ENCODE data around the gene RAPGEF5.

- TF ChIP-seq CTCF (IDR thresholded peaks at IDR 0.05) (no peak), SIN3A (IDR thresholded peaks at IDR 0.05; ENCODE audit: borderline replicate concordance, low read depth, low read length) (no peak), POLR2AphosphoS5 (IDR thresholded peaks at IDR 0.05; ENCODE audit: low read depth, low read length) (no peak), JUND (IDR thresholded peaks at IDR 0.05) (no peak), TAF1 (IDR thresholded peaks at IDR 0.05; ENCODE audit: borderline replicate concordance, low read depth, low read length) (no peak), NRF1 (IDR thresholded peaks at IDR 0.05; ENCODE audit: low read depth, low read length) (no peak), MEF2A (IDR thresholded peaks at IDR 0.05; ENCODE audit: borderline replicate concordance, low read depth) (no peak), EZH2phosphoT487 (IDR thresholded peaks at IDR 0.05; ENCODE audit: borderline replicate concordance, low read depth) (no peak), EP300 (IDR thresholded peaks at IDR 0.05; ENCODE audit: borderline replicate concordance in 1 of 2, low read depth in 1 of 2, low read length in 1 of 2) (no peak), RAD21 (IDR thresholded peaks at IDR 0.05; ENCODE audit: low read length) (no peak)
Measured at GRCh38 chr7:22121702-22122474, 235.1 kb downstream of the RAPGEF5 start.
